ENCODE measurements around the gene CRYGD. TPM values are rescaled to one million over a fixed set of nuclear protein-coding genes. Genes with fewer than 3 reads are reported as not detected.
"Not testable (repeated sequence)": the region's sequence is repeated elsewhere in the genome, so short reads cannot be mapped to it uniquely, and the experiment has no call there.

CRYGD gene
- total RNA-seq, result not detected

- not testable (repeated sequence) for DNase-seq (ENCODE audit: low spot score)
These were observed at the start of gene CRYGD for GRCh38 chr2:208124013-208124715. Gene CRYGD, minus strand, starts transcription at chr2:208124524. Its CDS starts 51 bp downstream, at chr2:208124473.

- no peak for DNase-seq (ENCODE audit: low spot score)
These were observed 47.8 kb upstream of the CRYGD start for GRCh38 chr2:208172125-208172524.

- DNase-seq (ENCODE audit: low spot score), result no peak
These were observed 40.8 kb upstream of the CRYGD start for GRCh38 chr2:208164951-208165755.

- DNase-seq (ENCODE audit: low spot score), result no peak
These were observed 39.2 kb upstream of the CRYGD start, which contains the start of gene CRYGA for GRCh38 chr2:208163489-208163888. Gene CRYGA, minus strand, starts transcription at chr2:208163589. Its CDS starts 33 bp downstream, at chr2:208163556.

GRCh38 chr2:208156439-208156838, 32.1 kb upstream of the CRYGD start:
- DNase-seq (ENCODE audit: low spot score), result no peak

GRCh38 chr2:208153156-208153555, 28.8 kb upstream of the CRYGD start:
- no peak for DNase-seq (ENCODE audit: low spot score)

GRCh38 chr2:208150956-208151355, 26.6 kb upstream of the CRYGD start:
- no peak for DNase-seq (ENCODE audit: low spot score)

GRCh38 chr2:208150094-208150493, 25.8 kb upstream of the CRYGD start:
- no peak for DNase-seq (ENCODE audit: low spot score)

GRCh38 chr2:208148803-208149202, 24.5 kb upstream of the CRYGD start:
- no peak for DNase-seq (ENCODE audit: low spot score)

GRCh38 chr2:208147759-208148158, 23.4 kb upstream of the CRYGD start:
- no peak for DNase-seq (ENCODE audit: low spot score)

GRCh38 chr2:208147008-208147407, 22.7 kb upstream of the CRYGD start:
- no peak for DNase-seq (ENCODE audit: low spot score)

GRCh38 chr2:208146006-208146405, 21.7 kb upstream of the CRYGD start, which contains the start of gene CRYGB:
Gene CRYGB, minus strand, starts transcription at chr2:208146158. Its CDS starts 38 bp downstream, at chr2:208146120.
- no peak for DNase-seq (ENCODE audit: low spot score)

- DNase-seq (ENCODE audit: low spot score), result no peak
These were observed 18.8 kb upstream of the CRYGD start for GRCh38 chr2:208142925-208143799.

GRCh38 chr2:208142240-208142924, 18.1 kb upstream of the CRYGD start:
- DNase-seq (ENCODE audit: low spot score), result no peak

GRCh38 chr2:208139447-208139846, 15.1 kb upstream of the CRYGD start:
- DNase-seq (ENCODE audit: low spot score), result no peak

- not testable (repeated sequence) for DNase-seq (ENCODE audit: low spot score)
These were observed 14.0 kb upstream of the CRYGD start for GRCh38 chr2:208138334-208138733.

- no peak for DNase-seq (ENCODE audit: low spot score)
These were observed 12.4 kb upstream of the CRYGD start for GRCh38 chr2:208136716-208137094.

- DNase-seq (ENCODE audit: low spot score), result no peak
These were observed 11.7 kb upstream of the CRYGD start for GRCh38 chr2:208135794-208136715.

- no peak for DNase-seq (ENCODE audit: low spot score)
These were observed 10.7 kb upstream of the CRYGD start for GRCh38 chr2:208134928-208135586.

GRCh38 chr2:208130712-208131110, 6.4 kb upstream of the CRYGD start:
- no peak for DNase-seq (ENCODE audit: low spot score)
